ENCODE data around the gene ACP6. TPM values are rescaled to one million over a fixed set of nuclear protein-coding genes. Genes with fewer than 3 reads are reported as not detected.

The ACP6 gene
- total and polyA plus RNA-seq, 2 donors (not counting 3 experiments of a cell fraction or from before 2014, with no cell fraction given) = 7.1 to 9.4 TPM

- dilution Hi-C loops (cut with MboI; ENCODE audit: extremely low pct_ligation_motif_present, low sequenced_read_pairs) (no loop called here), intact Hi-C loops (cut with micrococcal nuclease) (no loop called here)
- Histone ChIP-seq H3K4me2 (ENCODE audit: insufficient read depth, low read length) (no peak overlapping the region), H3K4me3 (replicated peaks in 1 of 3; ENCODE audit: insufficient read depth in 1 of 3, low read depth in 1 of 3, low read length in 3 of 3) (no peak overlapping the region), H3K27ac (ENCODE audit: insufficient read depth, low read depth, low read length) (no peak overlapping the region), H3K36me3 (ENCODE audit: control insufficient read depth in 2 of 2, extremely low read depth in 1 of 2, insufficient read depth in 2 of 2, low read length in 2 of 2) (peaks cover 0 to 2% of the 10 kb centered on the region in 2 experiments), H3K9ac (replicated peaks; ENCODE audit: extremely low read depth, insufficient read depth, low read length) (no peak overlapping the region), H3K79me2 (ENCODE audit: control insufficient read depth, insufficient read depth, low read length) (no peaks in the 10 kb centered on the region), H3K9me3 (replicated peaks; ENCODE audit: control insufficient read depth, insufficient read depth, low read length) (no peaks in the 10 kb centered on the region), H3K9me1 (replicated peaks; ENCODE audit: control insufficient read depth, extremely low read depth, insufficient read depth, low read length) (no peaks in the 10 kb centered on the region), H4K20me1 (replicated peaks; ENCODE audit: control insufficient read depth, extremely low read depth, insufficient read depth, low read length) (no peaks in the 10 kb centered on the region), H3K4me1 (ENCODE audit: control insufficient read depth, extremely low read depth, insufficient read depth, low read length) (peaks cover 10% of the 10 kb centered on the region), H3K27me3 (ENCODE audit: control insufficient read depth in 2 of 2, insufficient read depth in 2 of 2, low read length in 2 of 2) (no peaks in the 10 kb centered on the region), H2AFZ (ENCODE audit: low read depth, low read length) (no peak overlapping the region)
- POLR2A ChIA-PET = no interaction called here
- FAIRE-seq = no peak
- CTCF ChIA-PET = no interaction called here
- no peak for TF ChIP-seq JUN (IDR thresholded peaks at IDR 0.05; ENCODE audit: borderline replicate concordance, insufficient read depth, insufficient read length, low read depth)
- no peak for DNase-seq (ENCODE audit: low read depth, low spot score)
- no TSS peak for BruUV-seq (replicated peaks)
Measured at GRCh38 chr1:147603986-147604385, 66.3 kb downstream of the ACP6 start.

- H3K4me3 ChIP-seq (replicated peaks in 1 of 3; ENCODE audit: insufficient read depth in 1 of 3, low read depth in 1 of 3, low read length in 3 of 3) = peak overlapping the region; percentile 66 to 91 (median 77)
- POLR2A ChIA-PET = interaction anchor here (0.8 to 2.3 kb wide), 4 partner anchors 59 to 516 kb away, joined by 3 to 20 read pairs (median 4); partner anchors contain the start of gene BCL9
- H3K79me2 ChIP-seq (ENCODE audit: control insufficient read depth, insufficient read depth, low read length) = no peaks in the 10 kb centered on the region
- FAIRE-seq (peak; percentile 76), DNase-seq (ENCODE audit: low read depth, low spot score) (peak; percentile 31)
- H3K27me3 ChIP-seq (ENCODE audit: control insufficient read depth in 2 of 2, insufficient read depth in 2 of 2, low read length in 2 of 2) = peaks cover 3 to 4% of the 10 kb centered on the region in 2 experiments
- BruUV-seq (replicated peaks) = no TSS peak
- TF ChIP-seq JUN (IDR thresholded peaks at IDR 0.05; ENCODE audit: borderline replicate concordance, insufficient read depth, insufficient read length, low read depth) (no peak), GATA2 (IDR thresholded peaks at IDR 0.05; ENCODE audit: insufficient read depth, insufficient read length, low read depth, low read length) (no peak), POLR2AphosphoS5 (IDR thresholded peaks at IDR 0.05; ENCODE audit: insufficient read depth, low read depth, low read length) (no peak), FOS (IDR thresholded peaks at IDR 0.05; ENCODE audit: borderline replicate concordance, insufficient read depth, low read length) (no peak)
- TF ChIP-seq, protein P1, sequence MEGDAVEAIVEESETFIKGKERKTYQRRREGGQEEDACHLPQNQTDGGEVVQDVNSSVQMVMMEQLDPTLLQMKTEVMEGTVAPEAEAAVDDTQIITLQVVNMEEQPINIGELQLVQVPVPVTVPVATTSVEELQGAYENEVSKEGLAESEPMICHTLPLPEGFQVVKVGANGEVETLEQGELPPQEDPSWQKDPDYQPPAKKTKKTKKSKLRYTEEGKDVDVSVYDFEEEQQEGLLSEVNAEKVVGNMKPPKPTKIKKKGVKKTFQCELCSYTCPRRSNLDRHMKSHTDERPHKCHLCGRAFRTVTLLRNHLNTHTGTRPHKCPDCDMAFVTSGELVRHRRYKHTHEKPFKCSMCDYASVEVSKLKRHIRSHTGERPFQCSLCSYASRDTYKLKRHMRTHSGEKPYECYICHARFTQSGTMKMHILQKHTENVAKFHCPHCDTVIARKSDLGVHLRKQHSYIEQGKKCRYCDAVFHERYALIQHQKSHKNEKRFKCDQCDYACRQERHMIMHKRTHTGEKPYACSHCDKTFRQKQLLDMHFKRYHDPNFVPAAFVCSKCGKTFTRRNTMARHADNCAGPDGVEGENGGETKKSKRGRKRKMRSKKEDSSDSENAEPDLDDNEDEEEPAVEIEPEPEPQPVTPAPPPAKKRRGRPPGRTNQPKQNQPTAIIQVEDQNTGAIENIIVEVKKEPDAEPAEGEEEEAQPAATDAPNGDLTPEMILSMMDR (IDR thresholded peaks at IDR 0.05; ENCODE audit: extremely low read depth in 1 of 2, insufficient read depth in 1 of 2, low read depth in 1 of 2, low read length in 2 of 2) = peak in 1 of 2 donors; percentile 5
- H3K9me1 ChIP-seq (replicated peaks; ENCODE audit: control insufficient read depth, extremely low read depth, insufficient read depth, low read length) = no peaks in the 10 kb centered on the region
- dilution Hi-C loops (cut with MboI; ENCODE audit: extremely low pct_ligation_motif_present, low sequenced_read_pairs) = no loop called here
- intact Hi-C loops (cut with micrococcal nuclease) = loop anchor here (1.0 kb wide), 1 partner anchor 27 kb away; no protein-coding TSS in a partner anchor
- peaks cover 13% of the 10 kb centered on the region for H3K4me1 ChIP-seq (ENCODE audit: control insufficient read depth, extremely low read depth, insufficient read depth, low read length)
- peak overlapping the region; percentile 84 for H3K4me2 ChIP-seq (ENCODE audit: insufficient read depth, low read length)
- peak overlapping the region; percentile 71 for H3K9ac ChIP-seq (replicated peaks; ENCODE audit: extremely low read depth, insufficient read depth, low read length)
- H3K9me3 ChIP-seq (replicated peaks; ENCODE audit: control insufficient read depth, insufficient read depth, low read length) = no peaks in the 10 kb centered on the region
- H3K36me3 ChIP-seq (ENCODE audit: control insufficient read depth in 2 of 2, extremely low read depth in 1 of 2, insufficient read depth in 2 of 2, low read length in 2 of 2) = no peaks in the 10 kb centered on the region
- H4K20me1 ChIP-seq (replicated peaks; ENCODE audit: control insufficient read depth, extremely low read depth, insufficient read depth, low read length) = no peaks in the 10 kb centered on the region
- peak overlapping the region; percentile 65 for H3K27ac ChIP-seq (ENCODE audit: insufficient read depth, low read depth, low read length)
- peak overlapping the region; percentile 27 for H2AFZ ChIP-seq (ENCODE audit: low read depth, low read length)
- CTCF ChIA-PET = interaction anchor here (0.6 to 3.9 kb wide), 14 partner anchors 10 to 327 kb away, joined by 3 to 25 read pairs (median 5); partner anchors contain the start of gene BCL9
Measured at GRCh38 chr1:147600119-147601111, 69.9 kb downstream of the ACP6 start.
